Brain microvascular endothelial cell (primary cell): Measurements from ENCODE around the gene ZNF324.

Experiments
- DNase-seq: peaks from one replicate; pipeline ENCODE4 v3.0.0-alpha.2; 2020
- H3K27ac ChIP-seq: fragments of 250-450 bp; sonication (Bioruptor Pico); 2 replicates; pipeline ENCODE4 v1.5.1; 2020; ENCODE audit warnings: mild to moderate bottlenecking, moderate library complexity
- H3K27me3 ChIP-seq: fragments of 250-450 bp; sonication (Bioruptor Pico); replicated peaks from 2 replicates; pipeline ENCODE4 v1.5.1; 2020; ENCODE audit warnings: mild to moderate bottlenecking
- H3K36me3 ChIP-seq: fragments of 250-450 bp; sonication (Bioruptor Pico); replicated peaks from 2 replicates; pipeline ENCODE4 v1.5.1; 2020; ENCODE audit warnings: mild to moderate bottlenecking
- H3K4me3 ChIP-seq: 2 replicates; pipeline ENCODE4 v1.5.1; 2011; ENCODE audit warnings: low read depth, mild to moderate bottlenecking, control low read depth, low read length, moderate library complexity
- in situ Hi-C: cut with HindIII; loops from 2 replicates; pipeline ENCODE4 v1.10.0; 2017; ENCODE audit warnings: low sequenced_read_pairs, low pct_ligation_motif_present
- TF ChIP-seq, protein P1 (sequence below): IDR thresholded peaks from 2 replicates; pipeline ENCODE4 v1.5.1; 2011; ENCODE audit warnings: low read depth, mild to moderate bottlenecking, moderate library complexity, low read length, control low read depth, inconsistent platforms; ENCODE audit errors: missing control alignments

The ZNF324 gene

GRCh38 chr19:58466760-58467589 is at the start of gene ZNF324:
Gene ZNF324 (plus strand): TSS chr19:58467080. CDS start chr19:58469186, 2,106 bp downstream.
- DNase-seq, result peak; percentile 93
- Histone ChIP-seq H3K27ac (peak within 1 kb of the TSS; percentile 11), H3K4me3 (peak within 1 kb of the TSS; percentile 75), H3K27me3 (no peaks in the 10 kb centered on the region), H3K36me3 (peaks cover 8% of the 10 kb centered on the region)
- in situ Hi-C loops, result no loop called here
- TF ChIP-seq, protein P1, sequence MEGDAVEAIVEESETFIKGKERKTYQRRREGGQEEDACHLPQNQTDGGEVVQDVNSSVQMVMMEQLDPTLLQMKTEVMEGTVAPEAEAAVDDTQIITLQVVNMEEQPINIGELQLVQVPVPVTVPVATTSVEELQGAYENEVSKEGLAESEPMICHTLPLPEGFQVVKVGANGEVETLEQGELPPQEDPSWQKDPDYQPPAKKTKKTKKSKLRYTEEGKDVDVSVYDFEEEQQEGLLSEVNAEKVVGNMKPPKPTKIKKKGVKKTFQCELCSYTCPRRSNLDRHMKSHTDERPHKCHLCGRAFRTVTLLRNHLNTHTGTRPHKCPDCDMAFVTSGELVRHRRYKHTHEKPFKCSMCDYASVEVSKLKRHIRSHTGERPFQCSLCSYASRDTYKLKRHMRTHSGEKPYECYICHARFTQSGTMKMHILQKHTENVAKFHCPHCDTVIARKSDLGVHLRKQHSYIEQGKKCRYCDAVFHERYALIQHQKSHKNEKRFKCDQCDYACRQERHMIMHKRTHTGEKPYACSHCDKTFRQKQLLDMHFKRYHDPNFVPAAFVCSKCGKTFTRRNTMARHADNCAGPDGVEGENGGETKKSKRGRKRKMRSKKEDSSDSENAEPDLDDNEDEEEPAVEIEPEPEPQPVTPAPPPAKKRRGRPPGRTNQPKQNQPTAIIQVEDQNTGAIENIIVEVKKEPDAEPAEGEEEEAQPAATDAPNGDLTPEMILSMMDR, result no peak

DNA sequence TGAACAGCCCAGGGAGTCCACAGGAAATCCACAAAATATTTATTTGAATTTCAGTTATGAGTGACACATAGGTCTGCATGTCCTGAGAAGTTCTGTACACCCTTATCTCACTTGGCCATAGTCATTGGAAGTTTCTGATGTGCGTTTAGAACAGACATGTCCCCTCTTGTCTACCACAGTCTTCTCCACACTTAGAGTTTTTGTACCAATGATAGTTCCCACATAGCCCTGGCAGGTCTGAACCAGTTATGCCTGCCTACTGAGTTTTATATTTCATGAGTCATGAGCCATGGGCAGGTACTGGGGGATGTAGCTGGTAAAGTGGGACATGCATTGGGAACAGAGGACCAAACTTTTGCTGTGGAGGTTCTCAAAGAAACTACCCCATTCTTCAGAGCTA is 38.3 kb upstream of the ZNF324 start:
- no peaks in the 10 kb centered on the region for H3K27me3 ChIP-seq
- TF ChIP-seq, protein P1, result no peak
- no peak overlapping the region for H3K4me3 ChIP-seq
- DNase-seq, result no peak
- H3K27ac ChIP-seq, result no peak overlapping the region
- peaks cover 14% of the 10 kb centered on the region for H3K36me3 ChIP-seq
- in situ Hi-C loops, result no loop called here

DNA sequence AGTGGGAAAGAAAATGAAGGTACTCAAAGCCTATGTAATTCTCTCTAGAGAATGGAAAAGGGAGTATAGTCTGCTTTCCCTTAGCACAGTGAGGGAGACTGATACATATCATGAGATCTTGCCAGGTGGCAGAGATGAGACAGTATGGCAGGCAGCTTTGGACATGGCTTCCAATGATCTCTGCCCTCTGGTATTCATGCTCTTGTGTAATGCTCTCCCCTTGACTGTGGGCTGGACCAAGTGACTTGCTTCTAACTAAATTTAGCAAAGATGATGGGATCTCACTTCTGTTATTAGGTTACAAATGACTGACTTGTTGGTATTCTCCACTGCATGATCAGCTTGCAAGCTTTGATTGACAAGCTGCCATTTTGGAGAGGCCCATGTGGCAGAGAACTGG is 37.1 kb upstream of the ZNF324 start:
- in situ Hi-C loops, result no loop called here
- no peaks in the 10 kb centered on the region for H3K27me3 ChIP-seq
- H3K27ac ChIP-seq, result no peak overlapping the region
- no peak overlapping the region for H3K4me3 ChIP-seq
- H3K36me3 ChIP-seq, result peaks cover 25% of the 10 kb centered on the region
- DNase-seq, result no peak
- TF ChIP-seq, protein P1, result no peak

GRCh38 chr19:58434217-58434616 is 32.7 kb upstream of the ZNF324 start:
- Histone ChIP-seq H3K27ac (no peak overlapping the region), H3K4me3 (no peak overlapping the region), H3K36me3 (peaks cover 46% of the 10 kb centered on the region), H3K27me3 (no peaks in the 10 kb centered on the region)
- TF ChIP-seq, protein P1, result no peak
- no peak for DNase-seq
- in situ Hi-C loops, result no loop called here

- H3K4me3 ChIP-seq, result peak within 1 kb of the TSS; percentile 68
- in situ Hi-C loops, result no loop called here
- TF ChIP-seq, protein P1, result no peak
- peak; percentile 100 for DNase-seq
- no peaks in the 10 kb centered on the region for H3K27me3 ChIP-seq
- peak within 1 kb of the TSS; percentile 65 for H3K27ac ChIP-seq
- H3K36me3 ChIP-seq, result peaks cover 20% of the 10 kb centered on the region
These were observed 27.0 kb upstream of the ZNF324 start, which contains the start of gene ZNF132 for GRCh38 chr19:58439576-58440554. Gene ZNF132 (minus strand): TSS chr19:58440153. CDS start chr19:58439821, 332 bp downstream.
